Measurements from ENCODE around the gene TRIM25. TPM values are rescaled to one million over a fixed set of nuclear protein-coding genes. Genes with fewer than 3 reads are reported as not detected.

Gene TRIM25
- total and polyA plus RNA-seq, 2 donors: 17.1 to 17.7 TPM

GRCh38 chr17:56935461-56935860 lies 21.6 kb upstream of the TRIM25 start:
- DNase-seq (ENCODE audit: extremely low spot score): no peak
- Histone ChIP-seq H3K4me1 (ENCODE audit: insufficient read depth) (no peaks in the 10 kb centered on the region), H3K4me3 (ENCODE audit: low read depth, low read length) (no peak overlapping the region), H3K27ac (ENCODE audit: low read depth) (no peak overlapping the region), H3K36me3 (ENCODE audit: insufficient read depth) (no peaks in the 10 kb centered on the region)
- 94% methylated on average over 3 of the region's 3 CpGs for WGBS

GRCh38 chr17:56934280-56934679 lies 20.4 kb upstream of the TRIM25 start:
- 95% methylated on average over 4 of the region's 4 CpGs for WGBS
- Histone ChIP-seq H3K27ac (ENCODE audit: low read depth) (no peak overlapping the region), H3K4me1 (ENCODE audit: insufficient read depth) (no peaks in the 10 kb centered on the region), H3K4me3 (ENCODE audit: low read depth, low read length) (no peak overlapping the region), H3K36me3 (ENCODE audit: insufficient read depth) (no peaks in the 10 kb centered on the region)
- no peak for DNase-seq (ENCODE audit: extremely low spot score)

- no peaks in the 10 kb centered on the region for H3K36me3 ChIP-seq (ENCODE audit: insufficient read depth)
- DNase-seq (ENCODE audit: extremely low spot score): no peak
- 96% methylated on average over 1 of the region's 1 CpG for WGBS
- H3K4me3 ChIP-seq (ENCODE audit: low read depth, low read length): no peak overlapping the region
- H3K4me1 ChIP-seq (ENCODE audit: insufficient read depth): no peaks in the 10 kb centered on the region
- no peak overlapping the region for H3K27ac ChIP-seq (ENCODE audit: low read depth)
These were observed 20.0 kb upstream of the TRIM25 start for GRCh38 chr17:56933868-56934267.

- Histone ChIP-seq H3K4me1 (ENCODE audit: insufficient read depth) (no peaks in the 10 kb centered on the region), H3K4me3 (ENCODE audit: low read depth, low read length) (no peak overlapping the region), H3K27ac (ENCODE audit: low read depth) (no peak overlapping the region), H3K36me3 (ENCODE audit: insufficient read depth) (no peaks in the 10 kb centered on the region)
- 95% methylated on average over 8 of the region's 8 CpGs for WGBS
- DNase-seq (ENCODE audit: extremely low spot score): no peak
These were observed 19.4 kb upstream of the TRIM25 start for GRCh38 chr17:56933151-56933745.

- DNase-seq (ENCODE audit: extremely low spot score): no peak
- H3K4me1 ChIP-seq (ENCODE audit: insufficient read depth): no peaks in the 10 kb centered on the region
- no peak overlapping the region for H3K4me3 ChIP-seq (ENCODE audit: low read depth, low read length)
- H3K27ac ChIP-seq (ENCODE audit: low read depth): no peak overlapping the region
- no peaks in the 10 kb centered on the region for H3K36me3 ChIP-seq (ENCODE audit: insufficient read depth)
- 91% methylated on average over 2 of the region's 2 CpGs for WGBS
These were observed 17.0 kb upstream of the TRIM25 start for GRCh38 chr17:56930739-56931337.

GRCh38 chr17:56929362-56929969 lies 15.6 kb upstream of the TRIM25 start:
- no peaks in the 10 kb centered on the region for H3K36me3 ChIP-seq (ENCODE audit: insufficient read depth)
- H3K4me3 ChIP-seq (ENCODE audit: low read depth, low read length): no peak overlapping the region
- DNase-seq (ENCODE audit: extremely low spot score): no peak

GRCh38 chr17:56928586-56928985 lies 14.7 kb upstream of the TRIM25 start:
- Histone ChIP-seq H3K27ac (ENCODE audit: low read depth) (no peak overlapping the region), H3K4me1 (ENCODE audit: insufficient read depth) (no peaks in the 10 kb centered on the region), H3K36me3 (ENCODE audit: insufficient read depth) (no peaks in the 10 kb centered on the region), H3K4me3 (ENCODE audit: low read depth, low read length) (no peak overlapping the region)
- WGBS: 93% methylated on average over 2 of the region's 2 CpGs
- DNase-seq (ENCODE audit: extremely low spot score): no peak

More at GRCh38 chr17:56929362-56929969, 15.6 kb upstream of the TRIM25 start:
- Histone ChIP-seq H3K27ac (ENCODE audit: low read depth) (no peak overlapping the region), H3K4me1 (ENCODE audit: insufficient read depth) (no peaks in the 10 kb centered on the region)

- DNase-seq (ENCODE audit: extremely low spot score): no peak
- Histone ChIP-seq H3K4me3 (ENCODE audit: low read depth, low read length) (no peak overlapping the region), H3K36me3 (ENCODE audit: insufficient read depth) (no peaks in the 10 kb centered on the region), H3K27ac (ENCODE audit: low read depth) (no peak overlapping the region), H3K4me1 (ENCODE audit: insufficient read depth) (no peaks in the 10 kb centered on the region)
- WGBS: 36% methylated on average over 2 of the region's 2 CpGs
These were observed 12.9 kb upstream of the TRIM25 start for GRCh38 chr17:56926704-56927103.

- Histone ChIP-seq H3K4me1 (ENCODE audit: insufficient read depth) (no peaks in the 10 kb centered on the region), H3K4me3 (ENCODE audit: low read depth, low read length) (no peak overlapping the region), H3K27ac (ENCODE audit: low read depth) (no peak overlapping the region), H3K36me3 (ENCODE audit: insufficient read depth) (no peaks in the 10 kb centered on the region)
- no peak for DNase-seq (ENCODE audit: extremely low spot score)
These were observed 12.4 kb upstream of the TRIM25 start for GRCh38 chr17:56926270-56926669.

GRCh38 chr17:56925088-56925487 lies 11.2 kb upstream of the TRIM25 start:
- DNase-seq (ENCODE audit: extremely low spot score): no peak
- Histone ChIP-seq H3K4me3 (ENCODE audit: low read depth, low read length) (no peak overlapping the region), H3K27ac (ENCODE audit: low read depth) (no peak overlapping the region), H3K36me3 (ENCODE audit: insufficient read depth) (no peaks in the 10 kb centered on the region), H3K4me1 (ENCODE audit: insufficient read depth) (no peaks in the 10 kb centered on the region)
- WGBS: 73% methylated on average over 2 of the region's 2 CpGs

GRCh38 chr17:56919717-56920116 lies 5.9 kb upstream of the TRIM25 start:
- H3K27ac ChIP-seq (ENCODE audit: low read depth): no peak overlapping the region
- no peaks in the 10 kb centered on the region for H3K36me3 ChIP-seq (ENCODE audit: insufficient read depth)
- no peaks in the 10 kb centered on the region for H3K4me1 ChIP-seq (ENCODE audit: insufficient read depth)
- WGBS: 77% methylated on average over 1 of the region's 1 CpG
- no peak for DNase-seq (ENCODE audit: extremely low spot score)
- no peak overlapping the region for H3K4me3 ChIP-seq (ENCODE audit: low read depth, low read length)

- H3K4me1 ChIP-seq (ENCODE audit: insufficient read depth): no peaks in the 10 kb centered on the region
- no peak overlapping the region for H3K27ac ChIP-seq (ENCODE audit: low read depth)
- 90% methylated on average over 3 of the region's 3 CpGs for WGBS
- H3K4me3 ChIP-seq (ENCODE audit: low read depth, low read length): no peak overlapping the region
- DNase-seq (ENCODE audit: extremely low spot score): no peak
- no peaks in the 10 kb centered on the region for H3K36me3 ChIP-seq (ENCODE audit: insufficient read depth)
These were observed 5.1 kb upstream of the TRIM25 start for GRCh38 chr17:56918916-56919315.

- Histone ChIP-seq H3K36me3 (ENCODE audit: insufficient read depth) (no peaks in the 10 kb centered on the region), H3K4me3 (ENCODE audit: low read depth, low read length) (no peak overlapping the region), H3K27ac (ENCODE audit: low read depth) (no peak overlapping the region), H3K4me1 (ENCODE audit: insufficient read depth) (no peaks in the 10 kb centered on the region)
- 92% methylated on average over 4 of the region's 4 CpGs for WGBS
- DNase-seq (ENCODE audit: extremely low spot score): no peak
These were observed 3.9 kb upstream of the TRIM25 start for GRCh38 chr17:56917559-56918296.

Data from urinary bladder (tissue), 4 donors.